HG03060 (cell line): ENCODE results near the gene IL2RA.

Source experiments
- ATAC-seq: cut with Tn5 transposase; IDR thresholded peaks from one replicate; pipeline ENCODE4 v1.9.1; 2021; ENCODE audit warnings: low read depth, moderate number of reproducible peaks; ENCODE audit not compliant: unreplicated experiment

Gene IL2RA

GRCh38 chr10:5992398-5992797 is 69.8 kb downstream of the IL2RA start:
- ATAC-seq = no peak

DNA sequence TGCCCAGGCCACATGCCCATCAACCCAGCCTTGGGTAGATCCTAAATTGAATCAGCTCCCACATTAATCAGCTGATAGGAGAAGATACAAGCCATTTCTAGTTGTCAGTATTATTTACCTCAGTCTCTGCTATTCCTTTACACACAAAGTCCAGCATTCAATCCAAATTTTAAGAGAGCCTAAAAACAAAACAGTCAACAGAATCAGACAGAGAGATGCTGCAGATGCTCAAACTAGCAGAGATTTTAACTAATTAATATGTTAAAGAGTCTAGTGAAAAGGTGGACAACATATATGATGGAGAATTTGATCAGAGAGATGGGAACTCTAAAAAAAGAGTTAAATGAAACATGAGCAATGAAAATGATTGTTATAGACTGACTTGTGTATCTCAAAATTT is 70.5 kb downstream of the IL2RA start:
- ATAC-seq = no peak

GRCh38 chr10:5989756-5990155 is 72.4 kb downstream of the IL2RA start:
- no peak for ATAC-seq

GRCh38 chr10:5988336-5988920 is 73.7 kb downstream of the IL2RA start:
- ATAC-seq = no peak

DNA sequence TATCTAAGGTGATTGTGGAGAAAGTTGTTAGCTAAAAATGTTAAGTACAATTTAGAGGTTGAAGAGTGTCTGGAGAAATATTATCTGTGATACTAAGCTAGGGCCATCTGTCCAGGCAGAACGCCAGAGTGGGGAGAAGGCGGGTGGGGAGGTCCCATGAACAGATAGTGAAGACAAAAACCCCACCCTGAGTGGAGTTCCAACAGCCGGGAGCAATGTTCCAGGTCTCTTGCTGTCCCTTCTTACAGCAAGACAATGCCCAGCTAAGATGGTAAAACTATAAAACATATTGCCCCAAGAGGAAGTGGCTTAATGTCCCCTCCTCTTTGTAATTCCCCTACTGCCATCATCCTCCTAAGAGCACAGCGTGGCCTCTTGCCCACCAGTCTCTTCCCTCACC is 74.4 kb downstream of the IL2RA start:
- no peak for ATAC-seq

DNA sequence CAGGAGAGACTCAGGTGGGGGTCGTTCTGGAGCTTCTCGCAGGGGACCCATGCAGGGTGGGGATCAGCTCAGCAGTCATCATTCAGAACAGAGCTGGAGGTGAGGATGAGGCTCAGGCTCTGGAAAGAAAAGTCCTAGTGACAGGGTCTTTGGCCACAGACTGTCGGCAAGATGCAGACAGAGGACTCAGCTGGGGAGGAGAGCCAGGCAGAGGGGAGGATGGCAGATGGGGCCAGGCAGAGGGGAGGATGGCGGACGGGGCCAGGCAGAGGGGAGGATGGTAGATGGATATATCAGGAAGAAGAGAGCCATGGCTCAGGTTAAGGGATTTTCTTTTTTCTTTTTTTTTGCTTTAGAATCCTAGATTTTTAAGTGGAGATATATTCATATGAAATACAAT is 77.1 kb downstream of the IL2RA start:
- ATAC-seq = no peak

- ATAC-seq = no peak
Measured at GRCh38 chr10:5983774-5984173, 78.4 kb downstream of the IL2RA start.

DNA sequence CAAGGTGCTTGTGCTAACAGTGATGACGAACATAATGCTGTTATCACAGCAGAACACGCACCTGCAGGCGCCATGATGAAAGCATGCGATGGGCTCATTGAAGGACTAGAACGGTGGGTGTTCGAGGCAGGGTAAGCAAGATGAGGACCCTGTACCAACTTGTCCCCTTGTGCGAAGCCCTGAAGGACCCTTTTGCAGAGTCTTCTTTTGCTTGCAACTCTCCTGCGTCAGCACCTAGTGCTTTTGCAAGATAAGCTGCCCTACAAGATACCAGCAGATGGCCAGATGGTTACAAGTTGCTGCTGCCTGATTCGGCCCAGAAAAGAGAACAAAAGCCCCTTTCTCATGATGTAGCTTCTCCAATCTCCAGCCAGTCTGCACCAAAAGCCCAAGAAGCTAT is 80.6 kb downstream of the IL2RA start:
- no peak for ATAC-seq

DNA sequence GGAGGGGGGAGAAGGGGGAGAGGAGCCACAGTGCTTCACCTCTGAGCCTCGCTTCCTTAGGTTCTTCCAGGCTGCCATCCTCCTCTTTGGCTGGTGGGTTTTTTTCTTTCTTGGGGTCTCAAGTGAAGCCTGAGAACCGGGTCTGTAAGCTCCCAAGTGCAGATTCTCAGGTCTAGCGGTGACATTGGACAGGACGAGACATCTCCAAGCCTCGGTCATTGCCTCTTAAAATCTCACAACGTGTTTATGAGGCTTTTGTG is 84.0 kb downstream of the IL2RA start:
- ATAC-seq = no peak

GRCh38 chr10:5977471-5978229 is 84.5 kb downstream of the IL2RA start, which contains the start of gene IL15RA:
Gene IL15RA, minus strand, starts transcription at chr10:5977543. Its CDS starts 51 bp downstream, at chr10:5977492.
- ATAC-seq = peak; percentile 28

DNA sequence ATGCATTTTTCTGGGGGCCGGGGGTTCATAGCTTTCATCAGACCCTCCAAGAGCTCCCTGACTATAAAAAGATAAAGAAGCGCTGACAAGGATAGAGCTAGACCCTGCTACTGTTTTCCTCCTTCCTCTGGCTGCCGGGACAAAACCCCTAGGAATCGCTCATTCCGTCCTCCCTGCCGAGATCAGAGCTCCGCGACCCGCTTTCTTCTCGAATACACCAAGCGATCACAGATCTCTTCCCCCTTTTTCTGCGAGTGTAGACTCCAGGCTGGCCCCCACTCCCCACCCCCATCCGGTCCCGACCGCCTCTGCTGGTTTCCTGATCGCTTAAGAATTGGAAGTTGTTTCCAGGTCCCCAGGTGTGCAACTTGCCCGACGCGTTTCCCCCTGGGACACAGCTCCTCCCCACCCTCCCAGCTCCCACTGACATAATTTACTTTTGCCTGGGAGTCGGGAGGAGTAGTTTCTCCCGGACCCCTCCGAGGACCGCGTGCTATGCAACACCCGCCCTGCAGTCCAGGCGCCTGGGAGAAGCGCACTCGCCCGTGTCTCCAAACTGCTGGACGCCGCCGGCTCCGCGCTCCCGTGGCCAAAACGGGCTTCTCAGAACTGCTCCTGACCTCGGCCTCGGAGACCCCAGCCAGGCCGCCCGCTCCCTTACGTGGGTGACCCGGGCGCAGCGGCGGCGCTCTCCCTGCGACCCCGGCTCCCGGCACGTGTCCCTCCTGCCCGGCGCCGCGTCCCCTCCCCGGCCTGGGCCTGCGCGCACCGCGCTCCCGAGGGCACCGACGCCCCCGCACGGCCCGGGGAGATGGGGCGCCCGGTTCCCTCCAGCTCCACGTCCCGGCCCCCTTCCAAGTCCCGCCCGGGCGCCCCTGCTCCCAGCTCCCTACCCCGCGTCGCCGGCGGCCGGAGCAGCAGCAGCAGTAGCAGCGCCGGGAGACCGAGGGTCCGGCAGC is 85.4 kb downstream of the IL2RA start:
- ATAC-seq = no peak

DNA sequence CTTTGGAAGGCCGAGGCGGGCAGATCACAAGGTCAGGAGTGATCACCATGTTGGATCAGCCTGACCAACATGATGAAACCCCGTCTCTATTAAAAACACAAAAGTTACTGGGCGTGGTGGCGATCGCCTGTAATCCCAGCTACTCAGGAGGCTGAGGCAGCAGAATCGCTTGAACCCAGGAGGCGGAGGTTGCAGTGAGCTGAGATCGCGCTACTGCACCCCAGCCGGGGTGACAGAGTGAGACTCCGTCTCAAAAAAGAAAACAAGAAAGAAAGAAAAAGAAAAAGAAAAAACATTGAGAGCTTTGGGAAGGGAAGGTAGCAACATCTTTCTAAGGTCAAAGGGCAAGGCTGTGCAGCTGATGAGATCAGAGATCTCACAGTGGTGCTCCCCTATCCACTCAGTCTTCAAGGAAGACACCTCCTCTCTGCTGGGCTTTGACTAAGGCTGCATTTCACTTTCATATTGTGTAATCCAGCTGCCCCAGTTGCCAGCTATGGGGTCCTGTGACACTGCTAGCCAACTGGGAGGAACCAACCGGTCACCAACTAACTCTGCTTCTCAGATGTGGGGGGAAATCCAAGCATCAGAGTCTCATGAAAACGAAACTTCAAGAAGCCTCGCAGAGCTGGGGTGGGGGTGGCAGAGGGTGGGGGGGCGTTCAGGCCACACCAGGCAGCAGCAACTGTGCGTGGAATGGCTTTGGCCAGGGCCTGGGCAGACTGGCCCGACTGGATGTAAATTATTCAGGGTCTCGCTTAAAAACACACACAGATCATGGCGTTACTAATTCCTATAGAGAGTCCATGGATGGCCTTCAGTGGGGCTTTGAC is 86.3 kb downstream of the IL2RA start:
- peak; percentile 69 for ATAC-seq

DNA sequence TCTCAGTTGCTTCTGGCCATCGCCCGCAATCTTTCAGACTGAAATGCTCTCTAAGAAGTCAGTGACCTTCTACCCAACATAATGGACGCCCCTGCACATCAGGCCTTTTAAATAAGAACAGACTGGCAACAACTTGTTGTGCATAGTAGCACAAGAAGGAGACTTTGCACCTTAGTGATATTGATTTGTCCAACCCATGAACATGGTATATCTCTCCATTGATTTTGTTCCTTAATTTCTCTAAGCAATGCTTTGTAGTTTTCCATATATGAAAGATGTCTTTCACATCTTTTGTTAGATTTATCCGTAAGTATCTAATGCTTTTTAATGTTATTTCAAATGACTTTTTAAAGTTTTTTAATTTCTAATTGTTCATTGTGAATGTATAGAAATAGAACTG is 89.1 kb downstream of the IL2RA start:
- ATAC-seq = no peak

- ATAC-seq = no peak
Measured at GRCh38 chr10:5971886-5972285, 90.3 kb downstream of the IL2RA start.

DNA sequence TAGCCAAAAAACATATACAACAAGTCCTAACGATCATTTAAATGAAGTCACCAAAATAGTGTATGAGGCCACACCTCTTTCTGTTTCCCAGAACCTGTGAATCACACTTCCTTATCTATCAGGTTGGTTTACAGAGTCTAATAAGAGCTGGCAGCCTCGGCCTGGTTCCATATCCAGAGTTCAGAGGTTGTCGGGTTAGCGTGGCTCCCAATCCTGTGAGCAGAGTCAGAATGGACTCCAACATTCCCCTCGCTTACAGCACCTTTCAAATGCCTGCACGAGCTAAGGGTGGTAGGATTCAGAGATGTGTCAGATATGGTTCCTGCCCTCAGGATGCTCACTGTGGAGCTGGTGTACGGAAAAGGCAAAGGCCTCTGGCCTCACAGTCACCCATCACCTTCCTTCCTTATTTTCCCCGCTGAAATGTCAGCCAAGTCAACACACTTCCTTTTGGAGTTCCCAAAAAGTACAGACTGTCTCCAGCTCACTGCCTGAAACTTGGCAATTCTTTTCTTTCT is 90.8 kb downstream of the IL2RA start:
- ATAC-seq = no peak

DNA sequence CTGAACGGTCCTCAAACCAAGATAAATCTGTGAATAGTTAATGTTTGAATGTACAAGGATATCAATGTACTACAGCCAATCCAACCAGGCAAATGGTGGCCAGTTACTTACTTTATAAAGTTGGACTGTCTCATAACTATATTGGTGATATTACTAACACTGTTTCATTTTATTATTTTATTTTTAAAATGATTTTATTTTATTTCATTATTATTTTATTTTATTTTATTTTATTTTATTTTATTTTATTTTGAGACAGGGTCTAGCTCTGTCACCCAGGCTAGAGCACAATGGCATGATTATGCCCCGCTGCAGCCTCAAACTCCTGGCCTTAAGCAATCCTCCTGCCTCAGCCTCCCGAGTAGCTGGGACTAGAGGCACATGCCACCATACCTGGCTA is 91.6 kb downstream of the IL2RA start:
- ATAC-seq = no peak

GRCh38 chr10:5970066-5970465 is 92.1 kb downstream of the IL2RA start:
- ATAC-seq = no peak

DNA sequence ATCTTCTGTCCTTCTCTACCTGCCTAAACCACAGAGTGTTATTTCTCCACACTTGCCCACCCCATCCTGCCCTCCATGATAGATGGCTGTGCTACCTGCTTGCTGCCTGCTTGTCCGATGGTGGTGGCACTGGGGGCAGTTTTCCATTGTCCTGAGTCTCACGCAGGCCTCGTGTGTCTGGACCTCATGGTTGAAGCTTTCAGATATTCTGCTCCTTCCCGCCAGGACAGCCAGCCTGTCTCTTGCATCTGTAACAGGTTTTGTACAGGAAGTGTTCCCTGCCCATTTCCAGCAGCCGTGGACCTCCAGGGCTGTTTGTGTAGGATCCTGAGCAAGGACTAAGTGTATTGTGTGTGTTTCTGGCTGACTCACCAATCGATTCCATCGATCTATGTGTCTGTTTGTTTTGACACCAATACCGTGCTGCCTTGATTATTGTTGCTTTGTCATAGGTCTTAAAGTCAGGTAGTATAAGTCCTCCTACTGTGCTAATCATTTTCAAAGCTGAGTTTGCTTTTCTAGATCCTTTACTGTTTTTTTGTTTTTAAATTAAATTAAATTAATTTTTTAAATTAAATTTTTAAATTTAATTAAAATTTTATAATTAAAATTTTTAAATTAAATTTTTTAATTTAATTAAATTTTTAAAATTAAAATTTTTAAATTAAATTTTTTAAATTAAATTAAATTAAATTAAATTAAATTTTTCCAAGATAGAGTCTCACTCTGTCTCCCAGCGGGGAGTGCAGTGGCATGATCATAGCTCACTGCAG is 93.3 kb downstream of the IL2RA start:
- no peak for ATAC-seq

DNA sequence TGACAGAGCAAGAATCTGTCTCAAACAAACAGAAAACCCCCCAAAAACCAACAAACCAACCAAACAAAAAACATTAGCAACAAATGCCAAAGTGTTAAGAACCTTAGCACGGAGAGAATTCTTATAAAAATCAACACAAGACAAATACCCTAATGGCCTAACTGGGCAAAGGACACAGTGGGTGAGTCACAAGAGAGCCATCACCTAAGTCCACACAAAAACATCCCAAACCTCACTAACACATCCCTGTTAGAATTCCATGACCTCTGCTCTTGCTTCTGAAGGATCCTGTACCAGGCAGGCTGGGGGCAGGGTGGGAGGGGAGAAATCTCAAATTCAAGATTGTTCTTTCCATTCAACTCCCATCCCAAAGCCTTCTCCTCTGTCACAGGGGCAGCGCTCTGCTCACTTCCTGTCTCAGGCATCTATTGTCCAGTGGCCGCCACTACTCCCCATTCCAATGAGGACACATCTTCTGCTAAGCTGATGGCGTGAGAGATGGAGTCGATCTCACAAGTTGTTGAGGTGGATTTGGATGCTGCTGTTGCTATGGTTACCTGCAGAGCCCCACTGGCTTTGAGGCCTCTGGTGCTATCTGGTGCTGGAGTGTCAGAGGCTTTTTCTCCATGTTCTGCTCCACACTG is 94.0 kb downstream of the IL2RA start:
- ATAC-seq = no peak
